ENCODE results near the gene PRIM1.
A peak's percentile ranks its signal among the peaks of the same experiment; 100 is the strongest.
"Not testable (repeated sequence)": the region's sequence is repeated elsewhere in the genome, so short reads cannot be mapped to it uniquely, and the experiment has no call there.

Gene PRIM1

GRCh38 chr12:56753566-56753965, 1.4 kb upstream of the PRIM1 start:
- no peaks in the 10 kb centered on the region; the same call in 1 of the 2 replicates for H3K9me3 ChIP-seq
- no peaks in the 10 kb centered on the region for H3K4me1 ChIP-seq
- TF ChIP-seq CTCF (IDR thresholded peaks at IDR 0.05; ENCODE audit: low read depth, low read length) = no peak
- no peak for DNase-seq
- no peaks in the 10 kb centered on the region for H3K27me3 ChIP-seq
- peaks cover 3% of the 10 kb centered on the region; the same call in 1 of the 2 replicates for H3K36me3 ChIP-seq
- no peak overlapping the region for H3K4me3 ChIP-seq (ENCODE audit: low read depth, low read length)

- not testable (repeated sequence) for H3K27me3 ChIP-seq, H3K4me1 ChIP-seq, DNase-seq, H3K9me3 ChIP-seq
- Histone ChIP-seq H3K4me3 (ENCODE audit: low read depth, low read length) (peak overlapping the region; percentile 84), H3K36me3 (peaks cover 23% of the 10 kb centered on the region)
These were observed 1.5 kb downstream of the PRIM1 start for GRCh38 chr12:56750596-56750995.

GRCh38 chr12:56749853-56750252, 2.3 kb downstream of the PRIM1 start:
- TF ChIP-seq CTCF (IDR thresholded peaks at IDR 0.05; ENCODE audit: low read depth, low read length) = no peak
- DNase-seq = no peak
- peaks cover 29% of the 10 kb centered on the region for H3K36me3 ChIP-seq
- no peaks in the 10 kb centered on the region for H3K27me3 ChIP-seq
- no peaks in the 10 kb centered on the region for H3K9me3 ChIP-seq
- no peak overlapping the region for H3K4me3 ChIP-seq (ENCODE audit: low read depth, low read length)
- no peaks in the 10 kb centered on the region; the same call in 1 of the 2 replicates for H3K4me1 ChIP-seq

GRCh38 chr12:56749359-56749758, 2.8 kb downstream of the PRIM1 start:
- no peak for TF ChIP-seq CTCF (IDR thresholded peaks at IDR 0.05; ENCODE audit: low read depth, low read length)
- Histone ChIP-seq H3K9me3 (no peaks in the 10 kb centered on the region), H3K27me3 (no peaks in the 10 kb centered on the region), H3K36me3 (peaks cover 34% of the 10 kb centered on the region), H3K4me3 (ENCODE audit: low read depth, low read length) (no peak overlapping the region), H3K4me1 (no peaks in the 10 kb centered on the region; the same call in 1 of the 2 replicates)
- DNase-seq = no peak

GRCh38 chr12:56728139-56728861, 23.8 kb downstream of the PRIM1 start:
- TF ChIP-seq CTCF (IDR thresholded peaks at IDR 0.05; ENCODE audit: low read depth, low read length) = no peak
- Histone ChIP-seq H3K4me1 (no peaks in the 10 kb centered on the region), H3K9me3 (no peaks in the 10 kb centered on the region), H3K27me3 (no peaks in the 10 kb centered on the region), H3K36me3 (peaks cover 43% of the 10 kb centered on the region), H3K4me3 (ENCODE audit: low read depth, low read length) (no peak overlapping the region)
- no peak for DNase-seq

GRCh38 chr12:56726196-56726675, 25.9 kb downstream of the PRIM1 start:
- not testable (repeated sequence) for DNase-seq, H3K9me3 ChIP-seq, H3K27me3 ChIP-seq, H3K4me1 ChIP-seq
- Histone ChIP-seq H3K36me3 (peaks cover 46% of the 10 kb centered on the region), H3K4me3 (ENCODE audit: low read depth, low read length) (peak overlapping the region; percentile 100)

- Histone ChIP-seq H3K4me1 (peaks cover 5% of the 10 kb centered on the region), H3K27me3 (no peaks in the 10 kb centered on the region), H3K36me3 (peaks cover 46% of the 10 kb centered on the region), H3K4me3 (ENCODE audit: low read depth, low read length) (peak overlapping the region; percentile 100), H3K9me3 (no peaks in the 10 kb centered on the region)
- no peak for TF ChIP-seq CTCF (IDR thresholded peaks at IDR 0.05; ENCODE audit: low read depth, low read length)
- no peak for DNase-seq
These were observed 26.4 kb downstream of the PRIM1 start for GRCh38 chr12:56725723-56726102.

Measured in BE2C (cell line).